ENCODE measurements around the gene GIMAP5. TPM values are rescaled to one million over a fixed set of nuclear protein-coding genes. Genes with fewer than 3 reads are reported as not detected.

The GIMAP5 gene
- total RNA-seq, result not detected in 2 replicates

GRCh38 chr7:150737265-150738055, at the start of gene GIMAP5:
Gene GIMAP5, plus strand, starts transcription at chr7:150737418. Its CDS starts 3,467 bp downstream, at chr7:150740885.

GRCh38 chr7:150716368-150716767, 20.9 kb upstream of the GIMAP5 start, which contains the start of gene GIMAP1:
Gene GIMAP1, plus strand, starts transcription at chr7:150716613. Its CDS starts 2,435 bp downstream, at chr7:150719048.

Other genes with a start within 250 kb of the GIMAP5 start
- gene GIMAP7, start 222.5 kb upstream of the GIMAP5 start, total RNA-seq, result not detected in 2 replicates
- not detected in 2 replicates for gene GIMAP4, start 170.0 kb upstream of the GIMAP5 start, total RNA-seq
- not detected in 2 replicates for gene GIMAP6, start 105.0 kb upstream of the GIMAP5 start, total RNA-seq
- gene GIMAP2, start 51.7 kb upstream of the GIMAP5 start, total RNA-seq, result 0.08 and 0.94 TPM in 2 replicates
- not detected in 2 replicates for gene GIMAP1, start 20.8 kb upstream of the GIMAP5 start, total RNA-seq
- not detected in 2 replicates for gene TMEM176B, start 62.9 kb downstream of the GIMAP5 start, total RNA-seq
- gene TMEM176A, start 63.4 kb downstream of the GIMAP5 start, total RNA-seq, result 0.23 TPM in 1 of 2 replicates, not detected in the other
- gene AOC1, start 115.1 kb downstream of the GIMAP5 start, total RNA-seq, result not detected in 2 replicates
- gene KCNH2, start 240.9 kb downstream of the GIMAP5 start, total RNA-seq, result not detected in 2 replicates